Natural killer cell (primary cell): Measurements from ENCODE around the gene CDKAL1. TPM values are rescaled to one million over a fixed set of nuclear protein-coding genes. Genes with fewer than 3 reads are reported as not detected.
"Not testable (repeated sequence)": the region's sequence is repeated elsewhere in the genome, so short reads cannot be mapped to it uniquely, and the experiment has no call there.

Experiments
- ATAC-seq, 3 donors: fragments of 150-1000 bp in 2 of 3; fragments of 200-7000 bp in 1 of 3; cut with Tn5 transposase; 1 replicate in 1 of 3; 2 replicates in 2 of 3; pipeline ENCODE4 v1.10.0; 2021; ENCODE audit warnings: mild to moderate bottlenecking in 2 of 3, moderate library complexity in 2 of 3
- DNase-seq, 2 donors: peaks; one replicate each; pipeline versions ENCODE4 v3.0.0 to v3.0.0-alpha.2; 2013 to 2021; ENCODE audit warnings: mixed read lengths in 1 of 2
- H3K27ac ChIP-seq: one replicate; pipeline ENCODE4 v1.5.1; 2013; ENCODE audit warnings: mild to moderate bottlenecking, low read length
- H3K27me3 ChIP-seq: one replicate; pipeline ENCODE4 v1.6.1; 2013; ENCODE audit warnings: low read length; ENCODE audit not compliant: control insufficient read depth, insufficient read depth
- H3K36me3 ChIP-seq: one replicate; pipeline ENCODE4 v1.6.1; 2013; ENCODE audit warnings: low read length; ENCODE audit not compliant: control insufficient read depth, insufficient read depth
- H3K4me1 ChIP-seq: one replicate; pipeline ENCODE4 v1.6.1; 2013; ENCODE audit warnings: low read length; ENCODE audit not compliant: control insufficient read depth, insufficient read depth
- H3K4me3 ChIP-seq: one replicate; pipeline ENCODE4 v1.5.1; 2013; ENCODE audit warnings: low read length
- H3K9me3 ChIP-seq: one replicate; pipeline ENCODE4 v1.6.1; 2013; ENCODE audit warnings: low read length; ENCODE audit not compliant: control insufficient read depth, insufficient read depth
- H3K27ac Mint-ChIP-seq, 2 donors: one replicate each; pipeline ENCODE4 v1.8.0; 2022; ENCODE audit warnings: mild to moderate bottlenecking in 2 of 2, mixed read lengths in 2 of 2, moderate library complexity in 1 of 2
- H3K27me3 Mint-ChIP-seq, 2 donors: one replicate each; pipeline ENCODE4 v1.8.0; 2022; ENCODE audit warnings: low read depth in 2 of 2, mixed read lengths in 2 of 2
- H3K36me3 Mint-ChIP-seq: one replicate; pipeline ENCODE4 v1.8.0; 2022; ENCODE audit warnings: mixed read lengths
- H3K4me1 Mint-ChIP-seq, 2 donors: one replicate each; pipeline ENCODE4 v1.8.0; 2022; ENCODE audit warnings: mixed read lengths in 2 of 2
- H3K4me3 Mint-ChIP-seq: one replicate; pipeline ENCODE4 v1.8.0; 2022; ENCODE audit warnings: mild to moderate bottlenecking, moderate library complexity, mixed read lengths
- H3K9me3 Mint-ChIP-seq, 2 donors: one replicate each; pipeline ENCODE4 v1.8.0; 2022; ENCODE audit warnings: mixed read lengths in 2 of 2
- CTCF ChIP-seq: fragments of 200-600 bp; IDR thresholded peaks from one replicate; pipeline ENCODE4 v1.8.0; 2022; ENCODE audit warnings: antibody characterized with exemption
- WGBS: methylation state at CpG from one replicate; pipeline ENCODE4 v1.1.7; 2013; ENCODE audit warnings: missing lambda C conversion rate; ENCODE audit not compliant: insufficient coverage; 5-methylcytosine and 5-hydroxymethylcytosine counted together
- intact Hi-C: fragments of 100-400 bp; cut with micrococcal nuclease; formaldehyde crosslinking; loops from one replicate; pipeline ENCODE4 v1.14.2; 2022
- total RNA-seq, 4 donors: library from RNA; stranded (reverse); fragments of 120-200 nt in 1 of 4; gene quantifications; one replicate each; pipeline versions ENCODE4 v1.2.3 to v1.2.4, GENCODE V29; 2013 to 2022

The CDKAL1 gene
- total RNA-seq, 3 donors from 2014 or later (not counting 1 experiment from before 2014, with no cell fraction given), result 26.0 to 32.8 (median 28.9) TPM

- Mint-ChIP-seq H3K4me1 (peaks cover 33 to 37% of the 10 kb centered on the region in 2 donors), H3K27me3 (no peaks in the 10 kb centered on the region), H3K36me3 (no peaks in the 10 kb centered on the region), H3K4me3 (no peak overlapping the region), H3K9me3 (no peaks in the 10 kb centered on the region), H3K27ac (no peak overlapping the region)
- Histone ChIP-seq H3K4me1 (peaks cover 5% of the 10 kb centered on the region), H3K27me3 (no peaks in the 10 kb centered on the region), H3K4me3 (no peak overlapping the region), H3K27ac (no peak overlapping the region), H3K9me3 (no peaks in the 10 kb centered on the region), H3K36me3 (no peaks in the 10 kb centered on the region)
- TF ChIP-seq CTCF, result no peak
- intact Hi-C loops, result no loop called here
- ATAC-seq, result no peak
- no peak for DNase-seq
These were observed 183.5 kb downstream of the CDKAL1 start for GRCh38 chr6:20717743-20718142.

GRCh38 chr6:20718705-20719653 is 184.7 kb downstream of the CDKAL1 start:
- Mint-ChIP-seq H3K27ac (peak overlapping the region in 1 of 2 donors; percentile 5), H3K4me1 (peaks cover 43 to 45% of the 10 kb centered on the region in 2 donors), H3K36me3 (no peaks in the 10 kb centered on the region), H3K9me3 (no peaks in the 10 kb centered on the region), H3K4me3 (no peak overlapping the region), H3K27me3 (no peaks in the 10 kb centered on the region)
- Histone ChIP-seq H3K27me3 (no peaks in the 10 kb centered on the region), H3K27ac (no peak overlapping the region), H3K9me3 (no peaks in the 10 kb centered on the region), H3K4me1 (peaks cover 10% of the 10 kb centered on the region), H3K36me3 (no peaks in the 10 kb centered on the region), H3K4me3 (no peak overlapping the region)
- 75% methylated on average over 2 of the region's 3 CpGs for WGBS
- ATAC-seq, result peak in 1 of 3 donors; percentile 54
- no peak for DNase-seq
- no peak for TF ChIP-seq CTCF
- intact Hi-C loops, result no loop called here

- WGBS, result 97% methylated on average over 2 of the region's 2 CpGs
- Histone ChIP-seq H3K27me3 (no peaks in the 10 kb centered on the region), H3K9me3 (no peaks in the 10 kb centered on the region), H3K4me1 (peaks cover 10% of the 10 kb centered on the region), H3K4me3 (no peak overlapping the region), H3K27ac (no peak overlapping the region), H3K36me3 (no peaks in the 10 kb centered on the region)
- Mint-ChIP-seq H3K36me3 (no peaks in the 10 kb centered on the region), H3K27me3 (no peaks in the 10 kb centered on the region), H3K4me1 (peaks cover 43 to 45% of the 10 kb centered on the region in 2 donors), H3K4me3 (no peak overlapping the region), H3K9me3 (no peaks in the 10 kb centered on the region), H3K27ac (peak overlapping the region in 1 of 2 donors; percentile 5)
- no peak for TF ChIP-seq CTCF
- intact Hi-C loops, result no loop called here
- ATAC-seq (no peak), DNase-seq (no peak)
These were observed 185.7 kb downstream of the CDKAL1 start for GRCh38 chr6:20719980-20720379.

GRCh38 chr6:20721121-20721520 is 186.9 kb downstream of the CDKAL1 start:
- ATAC-seq, H3K4me3 Mint-ChIP-seq, H3K4me3 ChIP-seq, DNase-seq, H3K27ac ChIP-seq, H3K27me3 Mint-ChIP-seq, H3K36me3 ChIP-seq, H3K36me3 Mint-ChIP-seq, H3K9me3 ChIP-seq, H3K27ac Mint-ChIP-seq, H3K27me3 ChIP-seq, H3K4me1 ChIP-seq, intact Hi-C loops, H3K9me3 Mint-ChIP-seq: not testable (repeated sequence)
- 0% methylated on average over 1 of the region's 3 CpGs for WGBS
- peaks cover 43 to 45% of the 10 kb centered on the region in 2 donors for H3K4me1 Mint-ChIP-seq
